Testis (tissue), 3 donors: ENCODE data around the gene FAM240A. TPM values are rescaled to one million over a fixed set of nuclear protein-coding genes. Genes with fewer than 3 reads are reported as not detected.

ENCODE experiments used
- DNase-seq: peaks from one replicate; pipeline ENCODE4 v3.0.0-alpha.2; 2019
- H3K27ac ChIP-seq, 2 donors: fragments of 200-600 bp; sonication (generic); one replicate each; pipeline ENCODE4 v1.5.1; 2019
- H3K27me3 ChIP-seq: fragments of 200-600 bp; sonication (generic); one replicate; pipeline ENCODE4 v1.5.1; 2019
- H3K36me3 ChIP-seq: fragments of 200-600 bp; sonication (generic); one replicate; pipeline ENCODE4 v1.5.1; 2017; ENCODE audit warnings: low read depth; ENCODE audit errors: missing control alignments
- H3K4me1 ChIP-seq: fragments of 200-600 bp; sonication (generic); one replicate; pipeline ENCODE4 v1.5.1; 2019
- H3K4me3 ChIP-seq, 2 donors: fragments of 200-600 bp; sonication (generic); one replicate each; pipeline ENCODE4 v1.5.1; 2017 to 2019
- H3K9me3 ChIP-seq: fragments of 200-600 bp; sonication (generic); one replicate; pipeline ENCODE4 v1.5.1; 2017
- POLR2A ChIP-seq: fragments of 450-650 bp; IDR thresholded peaks from one replicate; pipeline ENCODE4 v1.6.1; 2017; ENCODE audit warnings: antibody characterized with exemption, mild to moderate bottlenecking, moderate library complexity
- whole genome bisulfite sequencing, 2 donors: methylation state at CpG; one replicate each; pipeline ENCODE4 v1.1.5; 2018; 5-methylcytosine and 5-hydroxymethylcytosine counted together
- intact Hi-C: fragments of 100-400 bp; cut with DNase I; formaldehyde crosslinking; loops from one replicate; pipeline ENCODE4 v1.15.1; 2023; ENCODE audit warnings: low total_unique reads
- polyA plus RNA-seq: library from polyadenylated mRNA; stranded (reverse); fragments of 350-450 nt; fragmentation: Illumina TruSeq; extraction: RNeasy Lipid Tissue Mini Kit (QIAGEN cat#74804); gene quantifications from one replicate; pipeline ENCODE4 v1.2.3, GENCODE V29; 2014; ENCODE audit warnings: low read depth, low replicate concordance; ENCODE audit not compliant: insufficient read depth
- total RNA-seq, 2 donors: library from RNA; depleted of rRNA; stranded (reverse); fragments of >200 nt; gene quantifications; one replicate each; pipeline ENCODE4 v1.2.3, GENCODE V29; 2016
- TF ChIP-seq, protein P1 (sequence below), 3 experiments: fragments of 450-650 bp in 2 of 3; fragments of 200-600 bp in 1 of 3; sonication (generic) in 1 of 3; IDR thresholded peaks; one replicate each; pipeline ENCODE4 v1.5.1; 2016 to 2019; ENCODE audit warnings: antibody characterized with exemption in 3 of 3, mild to moderate bottlenecking in 2 of 3, moderate library complexity in 1 of 3

Gene FAM240A
- total and polyA plus RNA-seq, 3 donors from 2014 or later, result not detected

DNA sequence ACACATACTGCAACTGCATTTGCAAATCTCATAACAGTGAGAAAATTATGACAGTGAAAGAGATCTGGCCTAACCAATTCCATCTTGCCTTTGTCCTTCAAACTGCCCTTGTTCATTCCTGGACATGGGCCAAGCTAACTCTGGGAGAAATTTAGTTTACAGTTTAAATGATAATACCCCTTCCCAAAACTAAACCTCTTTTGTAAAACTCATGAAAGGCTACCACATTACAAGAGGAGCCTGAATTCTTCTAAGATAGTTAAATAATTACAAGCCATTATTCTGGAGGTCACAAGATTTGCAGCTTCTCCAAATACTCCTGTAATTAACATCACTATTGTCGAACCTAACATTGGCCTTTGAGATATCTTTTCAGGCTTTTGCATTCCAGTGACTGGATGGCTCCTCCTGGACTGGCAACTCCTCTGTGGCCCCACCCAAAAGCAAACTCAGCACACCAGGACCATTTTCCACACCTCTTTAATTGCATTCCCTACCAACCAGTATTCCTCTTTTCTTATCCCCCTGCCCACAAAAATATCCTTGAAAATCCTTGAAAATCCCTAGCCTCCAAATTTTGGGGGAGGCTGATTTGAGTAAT is 8.8 kb upstream of the FAM240A start:
- no peak overlapping the region for H3K27ac ChIP-seq
- TF ChIP-seq POLR2A, result no peak
- TF ChIP-seq, protein P1, sequence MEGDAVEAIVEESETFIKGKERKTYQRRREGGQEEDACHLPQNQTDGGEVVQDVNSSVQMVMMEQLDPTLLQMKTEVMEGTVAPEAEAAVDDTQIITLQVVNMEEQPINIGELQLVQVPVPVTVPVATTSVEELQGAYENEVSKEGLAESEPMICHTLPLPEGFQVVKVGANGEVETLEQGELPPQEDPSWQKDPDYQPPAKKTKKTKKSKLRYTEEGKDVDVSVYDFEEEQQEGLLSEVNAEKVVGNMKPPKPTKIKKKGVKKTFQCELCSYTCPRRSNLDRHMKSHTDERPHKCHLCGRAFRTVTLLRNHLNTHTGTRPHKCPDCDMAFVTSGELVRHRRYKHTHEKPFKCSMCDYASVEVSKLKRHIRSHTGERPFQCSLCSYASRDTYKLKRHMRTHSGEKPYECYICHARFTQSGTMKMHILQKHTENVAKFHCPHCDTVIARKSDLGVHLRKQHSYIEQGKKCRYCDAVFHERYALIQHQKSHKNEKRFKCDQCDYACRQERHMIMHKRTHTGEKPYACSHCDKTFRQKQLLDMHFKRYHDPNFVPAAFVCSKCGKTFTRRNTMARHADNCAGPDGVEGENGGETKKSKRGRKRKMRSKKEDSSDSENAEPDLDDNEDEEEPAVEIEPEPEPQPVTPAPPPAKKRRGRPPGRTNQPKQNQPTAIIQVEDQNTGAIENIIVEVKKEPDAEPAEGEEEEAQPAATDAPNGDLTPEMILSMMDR (IDR thresholded peaks at IDR 0.05), result no peak
- H3K27me3 ChIP-seq, result no peaks in the 10 kb centered on the region
- no peaks in the 10 kb centered on the region for H3K4me1 ChIP-seq
- intact Hi-C loops, result no loop called here
- no peaks in the 10 kb centered on the region for H3K9me3 ChIP-seq
- H3K4me3 ChIP-seq, result no peak overlapping the region
- 51 to 59% methylated on average over 1 of the region's 1 CpG for WGBS, 2 donors
- no peak for DNase-seq
- H3K36me3 ChIP-seq, result no peaks in the 10 kb centered on the region

DNA sequence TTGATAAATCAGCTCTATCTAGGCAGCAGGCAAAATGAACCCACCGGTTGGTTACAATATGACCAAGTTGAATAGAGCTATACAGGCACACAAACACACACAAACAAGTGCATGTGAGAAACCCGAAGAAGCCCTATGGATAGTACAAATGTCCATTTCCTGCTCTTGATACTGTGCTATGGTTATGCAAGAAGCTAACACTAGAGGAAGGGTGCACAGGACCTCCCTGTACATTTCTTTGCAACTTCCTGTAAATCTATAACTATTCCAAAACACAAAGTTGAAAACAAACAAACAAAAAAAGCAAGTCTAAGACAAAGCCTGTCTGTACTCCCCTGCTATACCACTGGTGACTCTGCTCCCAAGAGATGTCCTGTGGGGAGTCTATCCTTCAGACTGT is 8.2 kb upstream of the FAM240A start:
- H3K36me3 ChIP-seq, result no peaks in the 10 kb centered on the region
- no peak overlapping the region for H3K27ac ChIP-seq
- no peak for TF ChIP-seq POLR2A
- TF ChIP-seq, protein P1 (IDR thresholded peaks at IDR 0.05), result no peak
- no peak overlapping the region for H3K4me3 ChIP-seq
- DNase-seq, result no peak
- no peaks in the 10 kb centered on the region for H3K27me3 ChIP-seq
- H3K9me3 ChIP-seq, result no peaks in the 10 kb centered on the region
- H3K4me1 ChIP-seq, result no peaks in the 10 kb centered on the region
- 64 to 82% methylated on average over 2 of the region's 2 CpGs for WGBS, 2 donors
- intact Hi-C loops, result no loop called here

DNA sequence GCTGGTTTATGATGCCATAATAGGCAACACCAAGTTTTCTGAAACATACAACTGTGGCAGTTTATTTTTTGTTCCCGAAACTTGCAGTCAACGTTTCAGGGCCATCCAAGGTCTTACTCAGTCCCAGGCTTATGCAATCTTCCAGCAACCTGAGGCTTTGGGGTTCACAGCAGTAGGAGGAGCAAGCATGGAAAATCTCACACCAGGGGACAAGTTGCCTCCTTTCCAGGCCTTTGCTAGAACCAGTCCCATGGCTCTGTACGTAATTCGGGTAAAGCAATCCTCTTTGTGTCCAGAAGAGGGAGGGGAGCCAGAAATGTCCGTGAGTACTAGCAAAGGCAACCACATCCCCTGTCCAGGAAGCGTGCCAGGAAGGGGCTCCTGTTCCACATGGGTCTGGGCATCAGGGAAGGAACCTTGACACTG is 4.7 kb upstream of the FAM240A start:
- Histone ChIP-seq H3K27ac (no peak overlapping the region), H3K36me3 (no peaks in the 10 kb centered on the region), H3K9me3 (no peaks in the 10 kb centered on the region), H3K4me1 (no peaks in the 10 kb centered on the region), H3K4me3 (no peak overlapping the region), H3K27me3 (no peaks in the 10 kb centered on the region)
- 67 to 72% methylated on average over 6 of the region's 6 CpGs for WGBS, 2 donors
- no peak for TF ChIP-seq POLR2A
- TF ChIP-seq, protein P1 (IDR thresholded peaks at IDR 0.05), result no peak
- DNase-seq, result no peak
- intact Hi-C loops, result no loop called here

DNA sequence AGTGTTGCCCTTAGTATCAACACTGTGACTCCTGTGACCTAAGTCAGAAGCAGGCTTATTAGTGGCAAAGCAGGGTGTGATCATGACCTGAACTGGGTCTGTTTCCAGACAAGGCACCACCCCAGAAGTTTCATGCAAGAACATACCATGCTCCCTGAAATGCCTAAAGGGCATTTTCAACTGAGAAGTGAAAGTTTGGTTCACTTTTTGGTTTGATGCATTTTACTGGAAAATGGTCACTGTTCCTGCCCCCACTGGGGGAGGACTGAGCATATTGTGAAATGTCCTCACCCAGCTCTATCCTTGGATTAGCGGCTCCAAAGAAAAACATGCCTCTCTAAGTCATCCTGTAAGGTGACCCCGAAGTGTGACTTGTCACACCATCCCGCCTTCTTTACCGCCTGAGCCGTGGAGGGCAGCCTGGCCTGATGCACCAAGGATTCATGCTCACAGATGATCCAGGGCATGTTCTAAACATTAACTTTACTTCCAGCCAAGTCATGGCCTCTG is 3.1 kb upstream of the FAM240A start:
- 66 to 75% methylated on average over 5 of the region's 5 CpGs for WGBS, 2 donors
- Histone ChIP-seq H3K9me3 (no peaks in the 10 kb centered on the region), H3K4me3 (no peak overlapping the region), H3K27ac (no peak overlapping the region), H3K27me3 (no peaks in the 10 kb centered on the region), H3K4me1 (no peaks in the 10 kb centered on the region), H3K36me3 (no peaks in the 10 kb centered on the region)
- intact Hi-C loops, result no loop called here
- no peak for DNase-seq
- no peak for TF ChIP-seq POLR2A
- TF ChIP-seq, protein P1 (IDR thresholded peaks at IDR 0.05), result no peak
